MM.1S (cell line): ENCODE results near the gene CAPN10.

Source experiments
- EZH2 ChIP-seq: fragments of 300-600 bp; sonication (generic); optimal IDR thresholded peaks from 2 replicates; pipeline ENCODE3; 2017; ENCODE audit warnings: low read depth, mild to moderate bottlenecking, antibody characterized with exemption, low read length, mixed read lengths
- TF ChIP-seq, protein P1 (sequence below): fragments of 300-600 bp; sonication (generic); IDR thresholded peaks from 2 replicates; pipeline ENCODE4 v1.5.1; 2016; ENCODE audit warnings: antibody characterized with exemption, low read length, mixed read lengths

DNA sequence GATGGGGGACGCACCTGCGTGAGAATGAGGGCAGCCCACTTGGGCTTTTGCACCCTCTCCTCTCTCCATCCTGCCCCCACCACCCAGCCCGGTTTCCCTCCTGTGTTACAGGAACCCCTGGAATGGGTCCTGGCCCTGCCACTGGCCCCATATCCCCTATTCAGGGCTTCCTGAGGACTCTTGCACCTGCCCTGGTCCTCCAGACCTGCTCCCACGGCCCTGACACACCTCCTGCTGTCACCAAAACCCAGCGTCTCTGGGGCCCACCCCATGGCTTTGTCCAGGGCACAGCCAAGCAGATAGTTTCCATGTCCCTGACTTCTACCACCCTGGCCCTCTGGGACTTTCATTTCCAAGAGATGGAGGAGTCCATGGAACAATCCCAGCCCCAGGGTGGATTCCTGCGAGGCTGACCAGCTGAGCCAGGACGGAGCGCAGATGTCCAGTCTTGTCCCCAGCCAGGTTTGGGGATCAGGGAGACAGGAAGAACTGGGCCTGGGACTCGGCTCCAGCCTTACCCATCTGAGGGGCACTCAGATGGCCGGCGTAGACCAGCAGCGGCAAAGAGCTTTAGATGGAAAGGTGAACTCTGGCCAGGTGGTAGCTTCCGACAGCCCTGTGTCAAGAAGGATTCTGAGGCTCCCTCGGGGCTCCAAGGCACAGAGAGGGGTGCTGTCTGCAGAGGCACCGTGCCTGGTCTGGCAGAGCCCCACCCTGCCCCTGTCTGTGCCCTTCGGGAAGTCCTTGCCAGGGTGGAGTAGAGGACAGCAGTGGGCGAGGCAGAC lies 50.8 kb downstream of the CAPN10 start:
- TF ChIP-seq, protein P1, sequence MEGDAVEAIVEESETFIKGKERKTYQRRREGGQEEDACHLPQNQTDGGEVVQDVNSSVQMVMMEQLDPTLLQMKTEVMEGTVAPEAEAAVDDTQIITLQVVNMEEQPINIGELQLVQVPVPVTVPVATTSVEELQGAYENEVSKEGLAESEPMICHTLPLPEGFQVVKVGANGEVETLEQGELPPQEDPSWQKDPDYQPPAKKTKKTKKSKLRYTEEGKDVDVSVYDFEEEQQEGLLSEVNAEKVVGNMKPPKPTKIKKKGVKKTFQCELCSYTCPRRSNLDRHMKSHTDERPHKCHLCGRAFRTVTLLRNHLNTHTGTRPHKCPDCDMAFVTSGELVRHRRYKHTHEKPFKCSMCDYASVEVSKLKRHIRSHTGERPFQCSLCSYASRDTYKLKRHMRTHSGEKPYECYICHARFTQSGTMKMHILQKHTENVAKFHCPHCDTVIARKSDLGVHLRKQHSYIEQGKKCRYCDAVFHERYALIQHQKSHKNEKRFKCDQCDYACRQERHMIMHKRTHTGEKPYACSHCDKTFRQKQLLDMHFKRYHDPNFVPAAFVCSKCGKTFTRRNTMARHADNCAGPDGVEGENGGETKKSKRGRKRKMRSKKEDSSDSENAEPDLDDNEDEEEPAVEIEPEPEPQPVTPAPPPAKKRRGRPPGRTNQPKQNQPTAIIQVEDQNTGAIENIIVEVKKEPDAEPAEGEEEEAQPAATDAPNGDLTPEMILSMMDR = no peak
- TF ChIP-seq EZH2 = no peak
